K562 (cell line): Measurements from ENCODE around the gene ME3.

Experiments
- MCM7 ChIP-seq, 2 experiments: fragments of 450-650 bp; IDR thresholded peaks; 2 replicates each; pipeline ENCODE4 v1.6.1; 2016 to 2018
- MEF2D ChIP-seq: conservative IDR thresholded peaks from 2 replicates; pipeline ENCODE4 v1.6.1; 2016; ENCODE audit warnings: low read depth, missing genetic modification characterization, missing compliant biosample characterization
- NONO ChIP-seq, 2 experiments: fragments of 200-400 bp in 1 of 2; fragments of 450-650 bp in 1 of 2; formaldehyde crosslinking in 1 of 2; IDR thresholded peaks; 2 replicates each; pipeline ENCODE4 v1.6.1; 2017; ENCODE audit warnings: low read depth in 2 of 2, mild to moderate bottlenecking in 2 of 2, moderate library complexity in 2 of 2, low read length in 1 of 2
- TAF15 ChIP-seq: fragments of 200-400 bp; formaldehyde crosslinking; IDR thresholded peaks from 2 replicates; pipeline ENCODE4 v1.6.1; 2017; ENCODE audit warnings: mild to moderate bottlenecking, low read depth, low read length, moderate library complexity
- ZNF830 ChIP-seq: fragments of 250-450 bp; sonication (Bioruptor Pico); IDR thresholded peaks from 2 replicates; pipeline ENCODE4 v1.5.0; 2021; ENCODE audit warnings: mild to moderate bottlenecking
- TF ChIP-seq, protein P1 (sequence below), 3 experiments: IDR thresholded peaks in 2 of 3; conservative IDR thresholded peaks in 1 of 3; 2 replicates each; pipeline ENCODE4 v1.5.1; 2011 to 2012; ENCODE audit warnings: low read length in 3 of 3, mild to moderate bottlenecking in 3 of 3, control low read depth in 2 of 3, improper control_type of control experiment in 1 of 3, inconsistent platforms in 1 of 3, low read depth in 1 of 3, mixed read lengths in 1 of 3, moderate library complexity in 1 of 3; ENCODE audit not compliant: insufficient read depth in 2 of 3
- TF ChIP-seq, protein P2 (sequence below): fragments of 450-650 bp; IDR thresholded peaks from 2 replicates; pipeline ENCODE4 v1.6.1; 2016
- TF ChIP-seq, protein P3 (sequence below): fragments of 250-450 bp; sonication (Bioruptor Pico); IDR thresholded peaks from 2 replicates; pipeline ENCODE4 v1.4.0; 2020; ENCODE audit warnings: mild to moderate bottlenecking

DNA sequence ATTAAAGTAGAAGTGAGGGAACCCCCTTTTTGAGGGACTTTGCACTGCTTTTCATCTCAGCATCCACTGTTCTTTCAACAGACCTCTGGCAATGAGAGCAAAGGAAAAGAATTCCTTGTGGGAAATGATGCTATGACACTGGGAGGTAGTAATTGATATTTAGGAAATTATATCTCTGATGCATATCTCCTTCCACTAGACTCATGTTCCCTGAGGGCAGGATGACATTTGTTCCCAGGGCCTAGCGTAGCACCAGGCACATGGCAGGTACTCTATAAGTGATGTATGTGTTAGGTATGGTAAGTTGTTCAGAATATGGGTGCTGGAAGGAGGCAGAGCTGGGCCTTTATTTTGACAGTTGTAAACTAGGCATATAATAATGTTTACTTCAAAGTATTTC is 154.9 kb downstream of the ME3 start:
- TF ChIP-seq TAF15, result no peak
- TF ChIP-seq, protein P1, sequence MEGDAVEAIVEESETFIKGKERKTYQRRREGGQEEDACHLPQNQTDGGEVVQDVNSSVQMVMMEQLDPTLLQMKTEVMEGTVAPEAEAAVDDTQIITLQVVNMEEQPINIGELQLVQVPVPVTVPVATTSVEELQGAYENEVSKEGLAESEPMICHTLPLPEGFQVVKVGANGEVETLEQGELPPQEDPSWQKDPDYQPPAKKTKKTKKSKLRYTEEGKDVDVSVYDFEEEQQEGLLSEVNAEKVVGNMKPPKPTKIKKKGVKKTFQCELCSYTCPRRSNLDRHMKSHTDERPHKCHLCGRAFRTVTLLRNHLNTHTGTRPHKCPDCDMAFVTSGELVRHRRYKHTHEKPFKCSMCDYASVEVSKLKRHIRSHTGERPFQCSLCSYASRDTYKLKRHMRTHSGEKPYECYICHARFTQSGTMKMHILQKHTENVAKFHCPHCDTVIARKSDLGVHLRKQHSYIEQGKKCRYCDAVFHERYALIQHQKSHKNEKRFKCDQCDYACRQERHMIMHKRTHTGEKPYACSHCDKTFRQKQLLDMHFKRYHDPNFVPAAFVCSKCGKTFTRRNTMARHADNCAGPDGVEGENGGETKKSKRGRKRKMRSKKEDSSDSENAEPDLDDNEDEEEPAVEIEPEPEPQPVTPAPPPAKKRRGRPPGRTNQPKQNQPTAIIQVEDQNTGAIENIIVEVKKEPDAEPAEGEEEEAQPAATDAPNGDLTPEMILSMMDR (IDR thresholded peaks at IDR 0.05 in 2 of 3, conservative IDR thresholded peaks at IDR 0.05 in 1 of 3; ENCODE audit: insufficient read depth in 2 of 3, low read depth in 1 of 3, low read length in 3 of 3), result no peak
- TF ChIP-seq NONO (IDR thresholded peaks at IDR 0.05; ENCODE audit: low read depth in 2 of 2, low read length in 1 of 2), result no peak
- TF ChIP-seq MEF2D (tag), result no peak
- TF ChIP-seq, protein P2, sequence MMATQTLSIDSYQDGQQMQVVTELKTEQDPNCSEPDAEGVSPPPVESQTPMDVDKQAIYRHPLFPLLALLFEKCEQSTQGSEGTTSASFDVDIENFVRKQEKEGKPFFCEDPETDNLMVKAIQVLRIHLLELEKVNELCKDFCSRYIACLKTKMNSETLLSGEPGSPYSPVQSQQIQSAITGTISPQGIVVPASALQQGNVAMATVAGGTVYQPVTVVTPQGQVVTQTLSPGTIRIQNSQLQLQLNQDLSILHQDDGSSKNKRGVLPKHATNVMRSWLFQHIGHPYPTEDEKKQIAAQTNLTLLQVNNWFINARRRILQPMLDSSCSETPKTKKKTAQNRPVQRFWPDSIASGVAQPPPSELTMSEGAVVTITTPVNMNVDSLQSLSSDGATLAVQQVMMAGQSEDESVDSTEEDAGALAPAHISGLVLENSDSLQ, result no peak
- no peak for TF ChIP-seq MCM7 (IDR thresholded peaks at IDR 0.05)
- TF ChIP-seq, protein P3, sequence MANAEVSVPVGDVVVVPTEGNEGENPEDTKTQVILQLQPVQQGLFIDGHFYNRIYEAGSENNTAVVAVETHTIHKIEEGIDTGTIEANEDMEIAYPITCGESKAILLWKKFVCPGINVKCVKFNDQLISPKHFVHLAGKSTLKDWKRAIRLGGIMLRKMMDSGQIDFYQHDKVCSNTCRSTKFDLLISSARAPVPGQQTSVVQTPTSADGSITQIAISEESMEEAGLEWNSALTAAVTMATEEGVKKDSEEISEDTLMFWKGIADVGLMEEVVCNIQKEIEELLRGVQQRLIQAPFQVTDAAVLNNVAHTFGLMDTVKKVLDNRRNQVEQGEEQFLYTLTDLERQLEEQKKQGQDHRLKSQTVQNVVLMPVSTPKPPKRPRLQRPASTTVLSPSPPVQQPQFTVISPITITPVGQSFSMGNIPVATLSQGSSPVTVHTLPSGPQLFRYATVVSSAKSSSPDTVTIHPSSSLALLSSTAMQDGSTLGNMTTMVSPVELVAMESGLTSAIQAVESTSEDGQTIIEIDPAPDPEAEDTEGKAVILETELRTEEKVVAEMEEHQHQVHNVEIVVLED, result no peak
- TF ChIP-seq ZNF830, result no peak
